Measurements from ENCODE around the gene FHOD3.

- no peak for TF ChIP-seq CTCF (conservative IDR thresholded peaks at IDR 0.05; ENCODE audit: low read depth in 2 of 2)
- no peak for TF ChIP-seq REST (IDR thresholded peaks at IDR 0.05; ENCODE audit: unreplicated experiment)
- TF ChIP-seq EZH2 (IDR thresholded peaks at IDR 0.05; ENCODE audit: low read depth, unreplicated experiment), result no peak
- no peak for TF ChIP-seq EZH2phosphoT487 (IDR thresholded peaks at IDR 0.05; ENCODE audit: unreplicated experiment)
- TF ChIP-seq JUNB (IDR thresholded peaks at IDR 0.05; ENCODE audit: unreplicated experiment), result no peak
- no peak for TF ChIP-seq POLR2AphosphoS5 (IDR thresholded peaks at IDR 0.05; ENCODE audit: low read depth)
- no peak for TF ChIP-seq ZNF331 (CRISPR knock-in tag; IDR thresholded peaks at IDR 0.05; ENCODE audit: low read depth)
- TF ChIP-seq NANOG (IDR thresholded peaks at IDR 0.05; ENCODE audit: borderline replicate concordance), result no peak
- no peak for TF ChIP-seq CREB1 (CRISPR knock-in tag; IDR thresholded peaks at IDR 0.05; ENCODE audit: low read depth)
These were observed 353.4 kb downstream of the FHOD3 start for GRCh38 chr18:36650906-36651305.
